GM21717 (cell line): ENCODE data around the gene ADAMTS10.
"Not testable (repeated sequence)": the region's sequence is repeated elsewhere in the genome, so short reads cannot be mapped to it uniquely, and the experiment has no call there.

Experiments used
- ATAC-seq: cut with Tn5 transposase; IDR thresholded peaks from one replicate; pipeline ENCODE4 v1.9.1; 2021; ENCODE audit warnings: mild to moderate bottlenecking, moderate library complexity; ENCODE audit not compliant: unreplicated experiment

The ADAMTS10 gene

DNA sequence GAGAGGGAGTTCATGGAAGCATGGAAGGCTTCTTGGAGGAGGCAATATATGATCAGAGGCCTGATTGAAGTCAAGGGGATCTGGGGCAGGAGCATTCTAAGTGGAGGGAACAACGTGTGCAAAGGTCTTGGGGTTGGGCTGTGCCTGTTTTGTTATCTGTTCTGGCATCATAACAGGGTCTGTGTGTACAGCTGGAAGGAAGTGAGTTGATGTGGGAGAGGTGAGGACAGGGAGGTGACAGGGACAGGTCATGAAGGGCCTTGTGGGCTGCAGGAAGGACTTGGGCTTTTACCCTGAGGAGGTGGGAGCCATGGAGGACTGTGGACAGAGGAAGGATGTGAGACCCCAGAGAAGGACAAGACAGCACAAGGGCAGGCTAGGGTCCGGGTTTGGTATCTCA is 18.7 kb upstream of the ADAMTS10 start:
- ATAC-seq: no peak

DNA sequence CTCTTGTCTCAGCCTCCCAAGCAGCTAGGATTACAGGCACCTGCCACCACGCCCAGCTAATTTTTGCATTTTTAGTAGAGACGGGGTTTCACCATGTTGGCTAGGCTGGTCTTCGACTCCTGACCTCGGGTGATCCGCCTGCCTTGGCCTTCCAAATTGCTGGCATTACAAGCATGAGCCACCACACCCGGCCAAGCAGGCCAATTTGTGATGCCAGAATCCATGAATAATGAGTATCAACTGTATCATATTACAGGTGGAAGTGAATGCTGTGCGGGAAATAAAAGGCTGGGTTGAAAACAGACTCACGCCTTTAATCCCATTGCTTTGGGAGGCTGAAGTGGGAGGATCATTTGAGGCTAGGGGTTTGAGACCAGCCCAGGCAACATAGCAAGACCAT is 16.3 kb upstream of the ADAMTS10 start:
- ATAC-seq: no peak

DNA sequence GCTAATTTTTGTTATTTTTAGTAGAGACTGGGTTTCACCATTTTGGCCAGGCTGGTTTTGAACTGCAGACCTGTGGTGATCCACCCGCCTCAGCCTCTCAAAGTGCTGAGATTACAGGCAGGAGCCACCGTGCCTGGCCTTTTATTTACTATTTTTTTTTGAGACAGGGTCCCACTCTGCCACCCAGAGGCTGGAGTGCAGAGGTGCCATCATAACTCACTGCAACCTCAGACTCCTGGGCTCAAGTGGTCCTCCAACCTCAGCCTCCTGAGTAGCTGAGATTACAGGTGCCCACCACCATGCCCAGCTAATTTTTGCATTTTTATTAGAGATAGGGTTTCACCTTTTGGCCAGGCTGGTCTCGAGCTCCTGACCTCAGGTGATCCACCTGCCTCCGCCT is 12.4 kb upstream of the ADAMTS10 start:
- ATAC-seq: not testable (repeated sequence)

DNA sequence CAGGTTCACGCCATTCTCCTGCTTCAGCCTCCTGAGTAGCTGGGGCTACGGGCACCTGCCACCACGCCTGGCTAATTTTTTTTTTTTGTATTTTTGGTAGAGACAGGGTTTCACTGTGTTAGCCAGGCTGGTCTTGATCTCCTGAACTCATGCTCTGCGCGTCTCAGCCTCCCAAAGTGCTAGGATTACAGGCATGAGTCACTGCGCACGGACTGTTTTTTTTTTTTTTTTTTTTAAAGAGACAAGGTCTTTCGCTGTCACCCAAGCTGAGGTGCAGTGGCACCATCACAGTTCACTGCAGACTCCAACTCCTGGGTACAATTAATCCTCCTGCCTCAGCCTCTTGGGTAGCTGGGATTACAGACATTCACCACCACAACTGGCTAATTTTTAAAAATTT is 8.2 kb upstream of the ADAMTS10 start:
- ATAC-seq: no peak

DNA sequence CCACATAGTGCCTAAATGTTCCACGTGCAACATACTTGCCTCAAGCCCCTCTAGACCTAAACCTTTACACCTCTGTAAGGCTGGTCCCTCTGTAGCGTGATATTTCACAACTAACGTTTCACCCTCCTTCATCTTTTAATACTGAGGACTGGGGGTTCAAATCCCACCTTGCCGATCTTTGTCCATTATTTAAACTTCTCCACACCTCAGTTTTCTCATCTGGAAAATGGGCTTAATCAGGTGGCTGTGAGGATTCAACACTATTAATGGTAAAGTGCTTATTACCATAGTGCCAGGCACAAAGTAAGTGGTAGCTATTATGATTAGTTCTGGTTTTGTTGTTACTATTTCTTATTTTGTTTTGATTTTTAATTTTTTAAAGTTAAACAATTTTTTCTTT is 7.5 kb upstream of the ADAMTS10 start:
- no peak for ATAC-seq

DNA sequence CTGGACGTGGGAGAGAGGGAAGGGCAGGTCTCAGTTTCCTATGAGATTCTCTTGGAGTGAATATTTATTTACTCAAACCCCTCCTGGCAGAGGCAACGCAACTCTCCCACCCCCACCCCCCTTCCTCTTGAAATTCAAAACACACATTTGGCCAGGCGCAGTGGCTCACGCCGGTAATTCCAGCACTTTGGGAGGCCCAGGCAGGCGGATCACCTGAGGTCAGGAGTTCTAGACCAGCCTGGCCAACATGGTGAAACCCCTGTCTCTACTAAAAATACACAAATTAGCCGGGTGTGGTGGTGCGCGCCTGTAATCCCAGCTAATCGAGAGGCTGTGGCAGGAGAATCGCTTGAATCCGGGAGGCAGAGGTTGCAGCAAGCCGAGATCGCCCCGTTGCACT is 6.8 kb upstream of the ADAMTS10 start:
- not testable (repeated sequence) for ATAC-seq

DNA sequence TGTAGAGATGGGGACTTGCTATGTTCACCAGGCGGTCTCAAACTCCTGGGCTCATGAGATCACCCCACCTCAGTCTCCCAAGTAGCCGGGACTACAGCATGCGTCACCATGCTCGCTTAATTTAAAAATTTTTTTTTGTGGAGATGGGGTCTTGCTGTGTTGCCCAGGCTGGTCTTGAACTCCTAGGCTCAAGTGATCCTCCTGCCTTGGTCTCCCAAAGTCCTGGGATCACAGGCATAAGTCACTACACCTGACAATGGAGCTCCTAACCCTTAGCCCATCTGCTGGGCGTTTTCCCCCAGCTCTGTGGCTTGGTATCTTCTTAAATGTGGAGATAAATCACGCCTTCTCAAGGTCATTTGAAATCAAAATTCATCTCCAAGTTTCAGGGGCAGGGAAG is 6.3 kb upstream of the ADAMTS10 start:
- ATAC-seq: no peak

DNA sequence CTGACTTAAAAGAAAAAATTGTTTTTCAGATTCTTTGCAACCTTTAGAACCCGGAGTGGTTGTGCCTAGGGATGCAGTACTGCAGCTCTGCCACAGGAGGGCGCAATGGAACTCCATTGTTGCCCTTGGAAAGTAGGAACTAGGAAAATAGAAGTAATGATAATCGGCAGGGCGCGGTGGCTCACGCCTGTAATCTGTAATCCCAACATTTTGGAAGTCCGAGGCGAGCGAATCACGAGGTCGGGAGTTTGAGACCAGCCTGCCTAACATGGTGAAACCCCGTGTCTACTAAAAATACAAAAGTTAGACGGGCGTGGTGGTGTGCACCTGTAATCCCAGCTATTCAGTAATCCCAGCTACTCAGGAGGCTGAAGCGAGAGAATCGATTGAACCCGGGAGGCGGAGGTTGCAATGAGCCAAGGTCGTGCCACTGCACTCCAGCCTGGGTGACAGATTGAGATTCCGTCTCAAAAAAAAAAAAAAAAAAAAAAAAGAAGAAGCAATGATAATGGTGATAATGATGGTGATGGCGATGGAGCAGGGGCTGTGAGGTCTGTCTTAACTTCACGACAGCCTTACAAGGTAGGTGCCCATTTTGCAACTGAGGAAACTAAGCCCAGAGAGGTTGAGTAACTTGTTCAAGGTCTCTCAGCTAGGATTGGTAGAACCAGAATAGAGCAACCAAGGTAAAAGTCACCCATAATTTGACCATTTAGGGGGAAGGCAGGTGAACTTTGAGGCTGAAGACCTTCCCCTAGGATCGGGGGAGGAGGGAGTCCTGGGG is 5.5 kb upstream of the ADAMTS10 start:
- ATAC-seq: no peak

DNA sequence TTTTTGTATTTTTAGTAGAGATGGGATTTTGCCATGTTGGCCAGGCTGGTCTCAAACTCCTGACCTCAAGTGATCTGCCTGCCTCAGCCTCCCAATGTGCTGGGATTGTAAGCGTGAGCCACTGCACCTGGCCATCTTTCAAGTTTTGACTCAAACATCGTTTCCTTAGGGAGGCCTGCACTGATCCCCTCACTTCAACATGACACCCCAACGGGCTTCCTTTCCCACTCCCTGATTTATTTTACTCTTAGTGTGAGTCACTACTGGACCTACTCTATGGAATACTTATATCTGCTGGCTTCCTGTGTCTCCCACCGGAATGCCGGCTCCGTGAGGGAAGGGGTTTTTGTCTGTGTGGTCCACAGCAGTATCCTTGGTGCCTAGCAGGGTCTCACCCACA is 4.5 kb upstream of the ADAMTS10 start:
- no peak for ATAC-seq

DNA sequence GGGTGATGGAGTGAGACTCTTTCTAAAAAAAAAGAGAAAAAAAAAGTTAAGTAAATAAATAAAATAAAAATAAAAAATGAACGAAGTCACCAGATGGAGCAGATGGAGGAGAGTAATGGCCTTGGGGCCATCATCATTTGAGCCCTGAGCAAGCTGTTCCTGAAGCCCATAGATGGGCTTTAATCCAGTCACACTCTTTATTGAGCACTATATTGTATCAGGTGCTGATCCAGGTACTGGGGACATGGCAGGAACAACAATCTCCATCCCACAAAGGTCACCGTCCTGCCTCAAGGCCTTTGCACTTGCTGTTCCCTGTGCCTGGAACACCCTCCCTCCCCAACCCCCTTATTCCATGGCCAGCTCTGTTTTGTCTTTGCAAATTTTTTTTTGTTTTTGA is 3.9 kb upstream of the ADAMTS10 start:
- no peak for ATAC-seq

DNA sequence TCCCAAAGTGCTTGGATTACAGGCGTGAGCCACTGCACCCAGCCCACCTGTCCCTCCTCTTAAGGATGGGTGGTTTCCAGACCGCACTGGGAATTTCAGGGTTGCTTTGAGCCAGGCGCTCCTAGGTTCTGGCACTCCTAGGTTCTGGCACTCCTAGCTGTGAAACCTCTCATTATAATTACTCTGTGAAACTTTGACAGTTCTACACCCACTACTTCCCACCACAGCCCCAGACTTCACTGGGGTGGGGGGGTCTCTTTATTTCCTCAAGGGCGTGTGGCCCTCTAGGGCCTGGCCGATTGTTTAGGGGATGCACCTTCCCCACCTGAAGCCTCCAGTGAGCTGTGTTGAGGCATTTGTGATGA is 2.3 kb upstream of the ADAMTS10 start:
- no peak for ATAC-seq

DNA sequence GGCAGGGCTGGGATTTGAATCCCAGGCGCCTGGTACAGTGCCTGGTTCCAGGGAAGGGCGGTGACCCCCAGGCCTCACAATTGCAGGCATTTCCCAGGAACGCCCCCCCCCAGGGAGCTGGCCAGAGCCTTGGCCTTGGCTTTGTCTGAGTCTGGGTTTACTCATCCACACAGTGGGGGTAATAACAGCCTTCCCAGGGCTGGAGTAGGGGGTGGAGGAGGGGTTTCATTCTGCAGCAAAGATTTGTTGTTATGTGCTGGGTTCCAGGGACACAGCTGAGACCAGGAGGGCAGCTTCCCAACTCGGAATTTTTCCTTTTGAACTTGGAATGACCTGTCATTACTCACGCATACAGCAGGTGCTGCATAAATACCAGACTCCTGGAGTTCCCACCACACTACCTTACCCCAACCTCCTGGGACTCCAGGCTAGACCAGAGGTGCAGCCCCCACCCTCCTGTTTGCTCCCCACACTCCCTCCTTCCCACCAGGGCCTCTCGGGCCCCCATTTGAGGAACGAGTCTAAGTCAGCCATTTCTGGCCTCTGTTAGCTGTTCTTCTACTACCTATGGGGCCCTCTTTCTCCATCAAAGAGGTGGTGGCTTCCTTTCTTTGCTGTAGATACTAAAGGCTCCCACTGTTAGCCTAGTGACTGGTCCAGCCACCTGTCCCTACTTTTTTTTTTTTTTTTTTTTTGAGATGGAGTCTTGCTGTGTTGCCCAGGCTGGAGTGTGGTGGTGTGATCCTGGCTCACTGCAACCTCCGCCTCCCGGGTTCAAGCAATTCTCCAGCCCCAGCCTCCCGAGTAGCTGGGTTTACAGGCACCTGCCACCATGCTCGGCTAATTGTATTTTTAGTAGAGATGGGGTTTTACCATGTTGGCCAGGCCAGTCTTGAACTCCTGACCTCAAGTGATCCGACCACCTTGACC is 1.6 kb upstream of the ADAMTS10 start:
- ATAC-seq: no peak

DNA sequence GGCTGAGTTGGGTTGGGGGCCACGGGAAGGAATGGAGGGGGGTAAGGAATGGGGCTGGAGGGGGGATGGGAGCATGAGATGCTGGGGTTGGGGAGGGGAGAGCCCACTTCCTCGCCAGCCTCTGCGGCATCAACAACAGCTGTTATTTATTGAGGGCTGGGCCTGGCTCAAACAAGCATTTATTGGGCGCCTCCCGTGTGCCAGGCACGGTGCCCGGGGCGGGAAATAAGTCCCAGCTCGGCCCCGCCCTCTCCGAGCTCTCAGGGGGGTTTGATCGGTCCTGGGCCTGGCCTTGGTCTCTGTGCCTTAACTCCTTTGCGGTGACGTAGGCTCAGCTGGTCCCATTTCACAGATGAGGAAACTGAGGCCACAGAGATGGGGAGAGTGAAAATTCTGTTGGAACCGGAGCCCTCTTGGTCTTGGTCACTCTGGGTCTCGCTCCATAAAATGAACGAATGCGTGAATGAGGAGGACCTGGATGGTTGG is 919 bp upstream of the ADAMTS10 start:
- no peak for ATAC-seq

DNA sequence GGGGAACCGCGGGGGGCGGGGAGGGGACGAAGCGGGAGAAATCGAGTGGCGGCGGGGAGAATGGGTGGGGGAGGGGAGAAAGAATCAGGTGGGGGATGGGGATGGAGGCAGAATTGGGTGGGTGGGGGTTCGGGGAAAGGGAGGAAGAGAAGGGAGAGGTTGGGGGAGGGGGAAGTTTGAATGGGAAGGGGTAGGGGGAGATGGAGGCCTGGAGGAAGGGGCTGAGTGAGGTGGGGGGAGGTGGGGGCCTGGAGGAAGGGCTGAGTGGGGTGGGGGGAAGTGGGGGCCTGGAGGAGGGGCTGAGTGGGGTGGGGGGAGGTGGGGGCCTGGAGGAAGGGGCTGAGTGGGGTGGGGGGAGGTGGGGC is 403 bp upstream of the ADAMTS10 start:
- ATAC-seq: no peak

DNA sequence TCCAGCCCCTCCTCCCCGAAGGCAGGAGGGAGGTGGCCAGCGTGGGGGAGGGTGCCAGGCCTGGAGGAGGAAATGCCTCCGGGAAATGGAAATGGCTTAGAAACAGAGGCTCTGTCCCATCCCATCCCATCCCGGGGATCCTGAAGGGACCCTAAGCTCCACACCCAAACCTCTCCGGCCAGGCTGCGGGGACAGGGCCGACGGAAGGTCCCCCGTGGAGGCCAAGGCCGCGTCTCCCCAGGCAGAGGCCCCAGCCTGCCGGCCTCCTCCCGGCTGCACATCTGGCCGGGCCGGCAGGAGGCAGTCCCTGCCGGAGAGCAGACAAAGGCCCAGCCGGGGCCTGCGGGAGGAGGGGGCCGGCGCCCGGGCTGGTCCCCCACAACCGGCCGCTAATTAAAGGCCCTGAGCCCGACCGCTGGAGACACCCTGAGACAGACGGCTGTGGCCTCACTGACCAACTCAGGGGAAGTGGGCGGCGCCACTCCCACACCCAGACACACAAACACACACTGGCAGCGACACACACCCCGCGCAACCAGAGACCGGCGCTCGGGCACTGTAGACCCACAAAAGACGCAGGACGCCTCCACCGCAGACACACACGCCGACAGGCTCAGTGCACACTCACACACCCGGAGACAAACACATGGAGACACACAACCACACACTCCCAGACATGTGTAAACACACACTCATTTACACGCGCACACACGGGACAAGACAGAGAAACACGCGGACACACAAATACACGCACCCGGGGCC is 1.1 kb downstream of the ADAMTS10 start:
- no peak for ATAC-seq

DNA sequence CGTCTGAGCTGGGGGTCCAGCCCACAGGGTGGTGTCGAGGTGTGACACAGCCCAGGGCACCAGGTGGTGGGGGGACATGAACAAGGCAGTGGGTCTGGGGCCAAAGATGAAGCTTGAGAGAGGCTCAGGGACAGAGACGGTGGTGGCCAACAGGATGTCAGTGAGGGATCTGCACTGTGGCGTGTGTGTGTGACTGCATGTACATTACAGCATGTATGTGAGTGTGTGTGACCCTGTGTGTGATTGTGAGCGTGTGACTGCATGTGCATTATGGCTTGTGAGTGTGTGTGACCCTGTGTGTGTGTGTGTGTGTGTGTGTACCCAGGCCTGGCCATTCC is 1.6 kb downstream of the ADAMTS10 start:
- ATAC-seq: no peak

DNA sequence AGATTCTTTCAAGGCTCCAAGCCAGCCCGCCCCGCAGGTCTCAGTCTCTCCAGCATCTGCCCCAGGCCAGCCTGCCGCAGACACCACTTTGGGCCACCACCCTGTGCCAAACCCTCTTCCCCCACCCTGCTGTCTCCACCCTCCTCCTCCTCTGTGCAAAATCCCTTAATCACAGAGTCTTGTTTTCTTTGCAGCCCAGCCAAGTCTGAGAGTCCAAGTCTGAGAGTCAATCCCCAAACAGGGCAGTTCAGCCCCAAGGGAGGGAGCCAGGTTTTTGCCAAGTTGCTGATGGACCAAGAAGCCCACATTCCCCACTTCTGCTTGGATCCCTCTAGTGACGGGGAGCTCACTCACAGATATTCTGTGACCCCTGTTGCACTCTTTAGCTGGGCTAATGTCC is 3.1 kb downstream of the ADAMTS10 start:
- ATAC-seq: no peak

DNA sequence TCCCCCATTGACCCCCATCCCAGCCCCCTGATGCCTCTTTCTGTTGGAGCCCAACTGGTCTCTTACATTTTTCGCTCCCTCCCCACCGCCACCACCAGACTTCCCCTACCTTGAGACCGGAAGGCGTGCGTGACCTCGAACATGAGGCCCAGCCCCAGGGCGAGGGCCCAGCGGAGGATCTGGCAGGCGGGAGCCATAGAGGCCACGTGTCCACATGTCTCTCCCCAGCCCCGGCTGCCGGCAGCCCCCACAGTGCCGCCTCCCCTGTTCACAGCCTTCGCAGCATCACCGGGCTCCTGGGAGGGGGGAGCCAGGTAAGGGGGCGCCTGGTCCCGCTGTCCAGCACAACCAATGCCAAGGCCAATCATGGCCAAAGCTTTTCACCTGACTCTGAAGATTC is 5.0 kb downstream of the ADAMTS10 start:
- ATAC-seq: no peak

DNA sequence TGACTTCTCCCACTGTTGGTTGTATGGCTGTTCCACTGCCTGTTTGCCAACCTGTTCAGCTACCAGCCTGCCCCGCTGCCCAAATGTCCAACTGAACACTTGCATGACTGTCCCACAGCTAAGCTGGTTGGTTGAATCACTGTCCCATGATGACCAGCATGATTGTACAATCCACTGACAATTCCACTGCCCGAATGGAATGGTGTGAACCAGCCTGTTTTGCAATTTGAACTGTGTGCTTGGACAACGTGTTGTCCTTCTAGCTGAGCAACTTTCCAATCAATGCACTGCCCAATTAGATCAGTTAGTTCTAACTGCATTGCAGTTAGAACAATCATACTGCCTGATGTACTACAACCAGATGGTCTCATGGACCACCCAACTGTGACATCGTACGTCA is 8.7 kb downstream of the ADAMTS10 start:
- ATAC-seq: no peak

DNA sequence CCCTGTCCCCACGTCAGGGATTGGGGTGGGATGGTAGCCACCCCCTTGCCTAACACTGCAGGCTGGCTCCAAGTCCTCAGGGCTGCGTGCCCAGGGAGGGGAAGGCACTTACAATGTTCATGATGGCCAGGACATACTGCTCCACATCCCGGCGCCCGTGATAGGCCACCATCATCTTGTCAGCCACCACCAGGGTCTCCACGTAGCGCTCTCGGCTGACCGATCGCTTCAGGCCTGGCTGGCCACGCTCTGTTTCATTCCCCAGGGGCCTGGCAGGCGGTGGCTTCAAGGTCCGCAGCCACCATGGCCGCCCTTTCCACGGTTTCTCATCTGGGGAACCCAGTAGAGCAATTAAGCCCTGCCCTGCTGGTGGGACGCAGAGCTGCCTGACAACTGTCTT is 9.7 kb downstream of the ADAMTS10 start:
- ATAC-seq: no peak

DNA sequence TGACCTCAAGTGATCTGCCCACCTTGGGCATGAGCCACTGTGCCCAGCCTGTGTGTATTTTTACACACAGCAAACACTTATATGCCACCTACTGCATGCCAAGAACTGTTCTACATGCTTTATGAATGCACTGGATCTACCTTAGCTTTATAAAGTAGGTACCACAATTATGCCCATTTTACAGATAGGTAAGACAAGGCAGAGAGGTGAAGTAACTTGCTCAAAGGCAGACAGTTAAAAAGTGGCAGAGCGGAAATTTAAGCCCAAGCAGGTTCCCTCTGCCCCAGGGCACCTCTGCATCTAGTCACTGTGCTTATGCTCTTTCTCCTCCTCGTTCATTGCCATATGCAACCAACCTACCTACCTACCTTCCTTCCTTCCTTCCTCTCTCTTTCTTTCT is 10.5 kb downstream of the ADAMTS10 start:
- ATAC-seq: no peak

DNA sequence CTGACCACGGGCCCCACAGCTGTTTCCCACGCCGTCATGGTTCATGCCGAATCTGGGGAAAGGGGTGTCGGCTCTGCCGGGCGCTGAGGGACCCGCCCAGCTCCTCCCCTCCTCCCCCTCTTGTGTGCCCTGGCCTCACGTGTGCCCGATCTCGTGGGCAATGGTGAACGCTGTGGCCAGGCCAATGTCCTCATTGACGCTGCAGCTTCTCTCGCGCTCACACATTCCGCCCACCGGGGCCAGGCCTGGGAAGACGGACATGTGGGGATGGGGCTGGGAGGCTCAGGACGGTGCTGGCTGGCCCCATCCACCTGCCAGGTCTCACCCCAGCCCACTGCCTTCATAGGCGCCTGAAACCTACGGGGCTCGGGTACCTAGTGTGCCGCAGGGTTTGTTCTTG is 14.3 kb downstream of the ADAMTS10 start:
- ATAC-seq: no peak
